ENCODE results near the gene ZCCHC7. TPM values are rescaled to one million over a fixed set of nuclear protein-coding genes. Genes with fewer than 3 reads are reported as not detected.

Gene ZCCHC7
- total and polyA plus RNA-seq, 9 donors = 15.8 to 37.4 (median 28.4) TPM

- 76 to 82% (median 79%) methylated on average over 3 of the region's 3 CpGs for WGBS, 3 donors
- intact Hi-C loops (cut with DNase I) = no loop called here
- H3K27me3 ChIP-seq = no peaks in the 10 kb centered on the region
- H3K4me1 ChIP-seq (ENCODE audit: insufficient read depth) = no peaks in the 10 kb centered on the region
- TF ChIP-seq POLR2A (IDR thresholded peaks at IDR 0.05) (no peak), CTCF (IDR thresholded peaks at IDR 0.05) (no peak), EP300 (IDR thresholded peaks at IDR 0.05) (no peak)
- no peak for DNase-seq
- no peak overlapping the region for H3K4me3 ChIP-seq
- H3K9me3 ChIP-seq = no peaks in the 10 kb centered on the region
- H3K36me3 ChIP-seq = no peaks in the 10 kb centered on the region
- no peak overlapping the region for H3K27ac ChIP-seq
Observed at GRCh38 chr9:37210737-37211523, 90.6 kb downstream of the ZCCHC7 start.

DNA sequence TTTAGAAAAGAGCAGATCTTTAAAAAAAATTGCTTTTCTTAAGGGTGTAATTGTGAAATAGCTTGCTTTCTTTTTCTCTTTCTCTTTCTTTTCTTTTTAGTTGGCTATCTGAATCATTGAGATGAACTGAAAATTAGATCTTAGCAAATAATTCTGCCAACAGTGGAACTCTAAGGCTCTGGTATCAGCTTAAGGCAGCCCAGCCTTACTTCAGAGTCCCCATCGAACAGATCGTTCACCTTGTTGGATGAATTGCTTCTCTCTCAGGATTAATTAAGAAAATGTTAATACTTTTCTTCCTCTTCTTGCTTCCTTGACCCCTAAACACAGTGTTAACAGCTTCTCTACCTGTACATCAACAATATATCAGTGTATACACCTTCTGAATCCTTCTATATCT is 92.1 kb downstream of the ZCCHC7 start:
- Histone ChIP-seq H3K27ac (no peak overlapping the region), H3K4me1 (ENCODE audit: insufficient read depth) (no peaks in the 10 kb centered on the region), H3K36me3 (no peaks in the 10 kb centered on the region), H3K4me3 (no peak overlapping the region), H3K9me3 (no peaks in the 10 kb centered on the region), H3K27me3 (no peaks in the 10 kb centered on the region)
- 91 to 94% (median 93%) methylated on average over 2 of the region's 2 CpGs for WGBS, 3 donors
- intact Hi-C loops (cut with DNase I) = no loop called here
- no peak for DNase-seq
- TF ChIP-seq EP300 (IDR thresholded peaks at IDR 0.05) (no peak), CTCF (IDR thresholded peaks at IDR 0.05) (no peak), POLR2A (IDR thresholded peaks at IDR 0.05) (no peak)

DNA sequence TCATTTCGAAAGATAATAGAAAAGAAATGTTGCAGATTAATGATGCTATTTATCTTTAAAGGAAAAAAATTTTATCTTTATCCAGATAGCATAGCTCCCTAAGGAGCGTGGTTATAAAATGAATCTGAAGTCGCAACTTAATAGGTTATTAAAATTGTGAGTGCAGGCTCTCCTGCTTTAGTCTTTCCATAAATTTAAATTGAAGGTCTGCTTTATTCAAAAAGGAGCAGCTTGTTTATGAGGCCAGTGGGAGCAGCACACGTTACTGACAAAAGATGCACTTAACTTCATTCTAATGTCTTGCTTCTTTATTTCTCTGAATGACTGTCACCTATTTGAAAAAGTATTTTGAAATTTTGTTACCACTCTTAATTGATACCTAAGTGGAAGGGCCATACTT is 95.0 kb downstream of the ZCCHC7 start:
- H3K4me1 ChIP-seq (ENCODE audit: insufficient read depth) = no peaks in the 10 kb centered on the region
- H3K27ac ChIP-seq = no peak overlapping the region
- TF ChIP-seq CTCF (IDR thresholded peaks at IDR 0.05) = no peak
- TF ChIP-seq EP300 (IDR thresholded peaks at IDR 0.05) = no peak
- TF ChIP-seq POLR2A (IDR thresholded peaks at IDR 0.05) = no peak
- DNase-seq = no peak
- H3K36me3 ChIP-seq = no peaks in the 10 kb centered on the region
- intact Hi-C loops (cut with DNase I) = no loop called here
- no peaks in the 10 kb centered on the region for H3K9me3 ChIP-seq
- H3K4me3 ChIP-seq = no peak overlapping the region
- no peaks in the 10 kb centered on the region for H3K27me3 ChIP-seq
- WGBS, 3 donors = 78 to 93% (median 92%) methylated on average over 4 of the region's 4 CpGs

DNA sequence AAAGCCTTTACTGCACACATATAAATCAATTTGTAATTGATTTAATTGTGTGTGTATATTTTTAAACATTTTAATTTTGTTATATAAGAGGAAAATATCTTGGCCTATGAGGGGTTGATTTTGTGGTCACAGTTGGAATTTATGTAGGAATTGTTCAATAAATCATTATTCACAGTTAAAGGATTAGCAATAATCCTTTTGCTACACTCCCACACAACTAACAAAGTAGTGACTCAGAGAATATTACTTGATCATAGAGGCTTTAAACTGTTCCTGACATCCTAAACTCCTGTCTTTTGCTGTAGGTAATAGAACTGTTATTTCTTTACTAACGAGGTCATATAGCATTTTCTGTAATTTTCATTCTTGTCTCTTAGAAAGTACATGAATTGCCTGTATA is 95.5 kb downstream of the ZCCHC7 start:
- Histone ChIP-seq H3K27me3 (no peaks in the 10 kb centered on the region), H3K9me3 (no peaks in the 10 kb centered on the region), H3K27ac (no peak overlapping the region), H3K4me3 (no peak overlapping the region), H3K36me3 (no peaks in the 10 kb centered on the region), H3K4me1 (ENCODE audit: insufficient read depth) (no peaks in the 10 kb centered on the region)
- 72 to 81% (median 77%) methylated on average over 1 of the region's 1 CpG for WGBS, 3 donors
- no peak for TF ChIP-seq POLR2A (IDR thresholded peaks at IDR 0.05)
- DNase-seq = no peak
- intact Hi-C loops (cut with DNase I) = no loop called here

DNA sequence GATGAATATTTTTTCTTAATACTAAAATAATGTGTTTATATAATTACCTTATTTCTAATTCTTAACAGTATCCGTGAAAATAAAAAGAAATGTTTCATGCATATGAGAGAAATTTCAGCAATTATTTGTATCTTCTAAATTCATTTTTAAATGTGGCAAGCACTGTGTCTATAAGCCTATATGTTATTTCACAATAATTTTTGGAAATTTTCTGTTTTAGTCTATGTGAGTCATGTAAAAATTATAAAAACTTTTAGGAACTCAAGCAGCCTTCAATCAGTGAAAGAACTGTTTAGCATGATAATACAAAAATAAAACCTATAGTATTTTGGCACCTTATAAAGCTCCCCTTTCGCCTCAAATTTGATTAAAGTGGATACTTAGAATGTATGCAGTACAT is 96.8 kb downstream of the ZCCHC7 start:
- Histone ChIP-seq H3K4me3 (no peak overlapping the region), H3K27ac (no peak overlapping the region), H3K36me3 (no peaks in the 10 kb centered on the region), H3K27me3 (no peaks in the 10 kb centered on the region), H3K4me1 (ENCODE audit: insufficient read depth) (no peaks in the 10 kb centered on the region), H3K9me3 (no peaks in the 10 kb centered on the region)
- TF ChIP-seq POLR2A (IDR thresholded peaks at IDR 0.05) (no peak), CTCF (IDR thresholded peaks at IDR 0.05) (no peak), EP300 (IDR thresholded peaks at IDR 0.05) (no peak)
- 91 to 97% (median 93%) methylated on average over 2 of the region's 2 CpGs for WGBS, 3 donors
- DNase-seq = no peak
- intact Hi-C loops (cut with DNase I) = no loop called here
